B cell (primary cell): ENCODE results near the gene EGFLAM. TPM values are rescaled to one million over a fixed set of nuclear protein-coding genes. Genes with fewer than 3 reads are reported as not detected.

Source experiments
- ATAC-seq: fragments of 200-7000 bp; cut with Tn5 transposase; one replicate; pipeline ENCODE4 v1.10.0; 2021; ENCODE audit warnings: low read depth, mild to moderate bottlenecking, moderate number of reproducible peaks, moderate library complexity
- CTCF ChIA-PET: fragments of 350-600 bp; sonication (Branson Sonifier 250); formaldehyde crosslinking; loops from one replicate; lab custom pipeline; 2021; ENCODE audit warnings: antibody characterized with exemption, inconsistent platforms; lab: Charles Lee
- POLR2A ChIA-PET: fragments of 350-600 bp; sonication (Branson Sonifier 250); formaldehyde crosslinking; loops from one replicate; lab custom pipeline; 2021; ENCODE audit warnings: antibody characterized with exemption; lab: Charles Lee
- DNase-seq: peaks from one replicate; pipeline ENCODE4 v3.0.0; 2013
- H2AFZ ChIP-seq: 2 replicates; pipeline ENCODE4 v1.6.1; 2012; ENCODE audit warnings: mild to moderate bottlenecking, low read depth, low read length; ENCODE audit not compliant: insufficient read depth, poor library complexity, severe bottlenecking
- H3K27ac ChIP-seq, 2 donors: 1 replicate in 1 of 2; 2 replicates in 1 of 2; pipeline ENCODE4 v1.5.1; 2012 to 2013; ENCODE audit warnings: low read length in 2 of 2, mild to moderate bottlenecking in 2 of 2, moderate library complexity in 1 of 2
- H3K27me3 ChIP-seq, 4 experiments: fragments of 200-600 bp in 1 of 4; sonication (generic) in 1 of 4; replicated peaks in 1 of 4; 1 replicate in 2 of 4; 2 replicates in 2 of 4; pipeline versions ENCODE4 v1.6.1 to v1.7.0; 2013 to 2016; ENCODE audit warnings: low read length in 3 of 4, mild to moderate bottlenecking in 2 of 4, mixed read lengths in 1 of 4, moderate library complexity in 1 of 4; ENCODE audit not compliant: insufficient read depth in 4 of 4, control insufficient read depth in 3 of 4; ENCODE audit errors: control extremely low read depth in 1 of 4
- H3K36me3 ChIP-seq, 2 experiments: replicated peaks in 1 of 2; 1 replicate in 1 of 2; 2 replicates in 1 of 2; pipeline versions ENCODE4 v1.6.1 to v1.7.1; 2013; ENCODE audit warnings: low read length in 1 of 2; ENCODE audit not compliant: insufficient read depth in 2 of 2, control insufficient read depth in 1 of 2; ENCODE audit errors: control extremely low read depth in 1 of 2, extremely low read depth in 1 of 2
- H3K4me1 ChIP-seq, 2 donors: fragments of 200-600 bp in 1 of 2; sonication (generic) in 1 of 2; 1 replicate in 1 of 2; 2 replicates in 1 of 2; pipeline versions ENCODE4 v1.5.1 to v1.6.1; 2013 to 2017; ENCODE audit warnings: low read length in 2 of 2; ENCODE audit not compliant: control insufficient read depth in 2 of 2, insufficient read depth in 2 of 2
- H3K4me2 ChIP-seq: replicated peaks from 2 replicates; pipeline ENCODE3; 2012; ENCODE audit warnings: mild to moderate bottlenecking, low read depth, low read length; ENCODE audit not compliant: poor library complexity, severe bottlenecking
- H3K4me3 ChIP-seq, 5 experiments: fragments of 200-600 bp in 1 of 5; sonication (generic) in 1 of 5; 1 replicate in 3 of 5; 2 replicates in 2 of 5; pipeline versions ENCODE4 v1.5.1 to v1.7.0; 2011 to 2016; ENCODE audit warnings: low read length in 4 of 5, mild to moderate bottlenecking in 4 of 5, low read depth in 2 of 5, control low read depth in 1 of 5, moderate library complexity in 1 of 5; ENCODE audit not compliant: insufficient read depth in 1 of 5; ENCODE audit errors: control extremely low read depth in 1 of 5, extremely low read depth in 1 of 5
- H3K79me2 ChIP-seq: fragments of 200-600 bp; sonication (generic); one replicate; pipeline ENCODE4 v1.6.0; 2016; ENCODE audit warnings: low read length; ENCODE audit not compliant: control insufficient read depth, insufficient read depth
- H3K9ac ChIP-seq: fragments of 200-600 bp; sonication (generic); 2 replicates; pipeline ENCODE4 v1.6.1; 2017; ENCODE audit warnings: mild to moderate bottlenecking, low read length, moderate library complexity
- H3K9me3 ChIP-seq, 3 donors: one replicate each; pipeline versions ENCODE4 v1.6.1 to v1.7.1; 2013; ENCODE audit warnings: low read length in 2 of 3; ENCODE audit not compliant: control insufficient read depth in 2 of 3, insufficient read depth in 1 of 3; ENCODE audit errors: control extremely low read depth in 1 of 3
- H4K20me1 ChIP-seq: 2 replicates; pipeline ENCODE4 v1.6.0; 2012; ENCODE audit warnings: mild to moderate bottlenecking, low read length; ENCODE audit not compliant: insufficient read depth, control insufficient read depth, poor library complexity, severe bottlenecking
- H3K27ac Mint-ChIP-seq: one replicate; pipeline ENCODE4 v1.8.0; 2021; ENCODE audit warnings: mixed read lengths
- H3K27me3 Mint-ChIP-seq: one replicate; pipeline ENCODE4 v1.8.0; 2021; ENCODE audit warnings: mixed read lengths
- H3K4me1 Mint-ChIP-seq: one replicate; pipeline ENCODE4 v1.8.0; 2021; ENCODE audit warnings: mixed read lengths
- H3K4me3 Mint-ChIP-seq: one replicate; pipeline ENCODE4 v1.8.0; 2021; ENCODE audit warnings: mixed read lengths
- H3K9me3 Mint-ChIP-seq: one replicate; pipeline ENCODE4 v1.8.0; 2022; ENCODE audit warnings: mixed read lengths; ENCODE audit not compliant: insufficient read depth
- EZH2 ChIP-seq: IDR thresholded peaks from 2 replicates; pipeline ENCODE4 v1.6.1; 2012; ENCODE audit warnings: borderline replicate concordance, low read depth, mild to moderate bottlenecking, moderate library complexity, low read length; ENCODE audit not compliant: insufficient read depth, poor library complexity, severe bottlenecking
- WGBS: methylation state at CpG from one replicate; pipeline ENCODE4 v1.1.5; 2013; ENCODE audit warnings: missing lambda C conversion rate; ENCODE audit not compliant: insufficient coverage; 5-methylcytosine and 5-hydroxymethylcytosine counted together
- intact Hi-C: fragments of 100-400 bp; cut with micrococcal nuclease; formaldehyde crosslinking; loops from one replicate; pipeline ENCODE4 v1.10.0; 2022
- polyA plus RNA-seq: library from polyadenylated mRNA; depleted of rRNA; stranded (reverse); fragments of >200 nt; gene quantifications from 2 replicates; pipeline ENCODE4 v1.2.3, GENCODE V29; 2012
- total RNA-seq, 2 donors: library from RNA; stranded (reverse); fragments of 120-200 nt in 1 of 2; gene quantifications; 1 replicate in 1 of 2; 2 replicates in 1 of 2; pipeline versions ENCODE4 v1.2.3 to v1.2.4, GENCODE V29; 2013 to 2022
- TF ChIP-seq, protein P1 (sequence below): fragments of 200-600 bp; IDR thresholded peaks from one replicate; pipeline ENCODE4 v1.8.0; 2022; ENCODE audit warnings: antibody characterized with exemption, mild to moderate bottlenecking

EGFLAM gene
- total and polyA plus RNA-seq, 2 donors (not counting 1 experiment from before 2014, with no cell fraction given) = not detected

DNA sequence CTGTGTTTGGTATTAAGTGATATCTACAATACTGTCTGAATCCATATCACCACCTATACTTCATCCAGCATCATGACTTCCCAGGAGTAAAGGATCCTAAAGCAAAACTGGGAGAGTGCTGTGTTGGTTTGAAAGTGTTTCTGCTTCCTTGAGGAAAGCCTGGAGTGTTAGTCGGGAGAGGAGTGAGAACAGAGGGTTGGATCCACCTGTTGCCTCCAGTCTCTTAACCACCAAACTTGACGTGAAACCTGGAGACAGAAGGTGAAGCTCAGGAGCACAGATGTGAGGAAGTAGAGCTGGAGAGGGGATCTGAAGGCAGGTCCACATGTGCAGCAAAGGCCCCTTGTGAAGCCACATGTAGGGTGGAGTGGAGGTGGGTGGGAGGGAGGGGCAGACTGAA lies 88.2 kb downstream of the EGFLAM start:
- H3K4me3 Mint-ChIP-seq = no peak overlapping the region
- no peak for ATAC-seq
- no peaks in the 10 kb centered on the region for H3K79me2 ChIP-seq
- intact Hi-C loops = no loop called here
- no peaks in the 10 kb centered on the region for H4K20me1 ChIP-seq
- no peak overlapping the region for H3K27ac ChIP-seq
- H3K27me3 ChIP-seq = no peaks in the 10 kb centered on the region
- H3K36me3 ChIP-seq = no peaks in the 10 kb centered on the region
- H3K4me1 ChIP-seq = no peaks in the 10 kb centered on the region
- H3K27ac Mint-ChIP-seq = no peak overlapping the region
- H3K4me2 ChIP-seq = no peak overlapping the region
- 100% methylated on average over 1 of the region's 2 CpGs for WGBS
- ChIA-PET CTCF (no interaction called here), POLR2A (no interaction called here)
- H3K9me3 Mint-ChIP-seq = no peaks in the 10 kb centered on the region
- no peaks in the 10 kb centered on the region for H3K27me3 Mint-ChIP-seq
- no peak for DNase-seq
- no peak overlapping the region for H3K9ac ChIP-seq
- no peak overlapping the region for H2AFZ ChIP-seq
- no peaks in the 10 kb centered on the region for H3K4me1 Mint-ChIP-seq
- H3K4me3 ChIP-seq = no peak overlapping the region
- no peaks in the 10 kb centered on the region for H3K9me3 ChIP-seq
- TF ChIP-seq EZH2 = no peak
- TF ChIP-seq, protein P1, sequence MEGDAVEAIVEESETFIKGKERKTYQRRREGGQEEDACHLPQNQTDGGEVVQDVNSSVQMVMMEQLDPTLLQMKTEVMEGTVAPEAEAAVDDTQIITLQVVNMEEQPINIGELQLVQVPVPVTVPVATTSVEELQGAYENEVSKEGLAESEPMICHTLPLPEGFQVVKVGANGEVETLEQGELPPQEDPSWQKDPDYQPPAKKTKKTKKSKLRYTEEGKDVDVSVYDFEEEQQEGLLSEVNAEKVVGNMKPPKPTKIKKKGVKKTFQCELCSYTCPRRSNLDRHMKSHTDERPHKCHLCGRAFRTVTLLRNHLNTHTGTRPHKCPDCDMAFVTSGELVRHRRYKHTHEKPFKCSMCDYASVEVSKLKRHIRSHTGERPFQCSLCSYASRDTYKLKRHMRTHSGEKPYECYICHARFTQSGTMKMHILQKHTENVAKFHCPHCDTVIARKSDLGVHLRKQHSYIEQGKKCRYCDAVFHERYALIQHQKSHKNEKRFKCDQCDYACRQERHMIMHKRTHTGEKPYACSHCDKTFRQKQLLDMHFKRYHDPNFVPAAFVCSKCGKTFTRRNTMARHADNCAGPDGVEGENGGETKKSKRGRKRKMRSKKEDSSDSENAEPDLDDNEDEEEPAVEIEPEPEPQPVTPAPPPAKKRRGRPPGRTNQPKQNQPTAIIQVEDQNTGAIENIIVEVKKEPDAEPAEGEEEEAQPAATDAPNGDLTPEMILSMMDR = no peak

DNA sequence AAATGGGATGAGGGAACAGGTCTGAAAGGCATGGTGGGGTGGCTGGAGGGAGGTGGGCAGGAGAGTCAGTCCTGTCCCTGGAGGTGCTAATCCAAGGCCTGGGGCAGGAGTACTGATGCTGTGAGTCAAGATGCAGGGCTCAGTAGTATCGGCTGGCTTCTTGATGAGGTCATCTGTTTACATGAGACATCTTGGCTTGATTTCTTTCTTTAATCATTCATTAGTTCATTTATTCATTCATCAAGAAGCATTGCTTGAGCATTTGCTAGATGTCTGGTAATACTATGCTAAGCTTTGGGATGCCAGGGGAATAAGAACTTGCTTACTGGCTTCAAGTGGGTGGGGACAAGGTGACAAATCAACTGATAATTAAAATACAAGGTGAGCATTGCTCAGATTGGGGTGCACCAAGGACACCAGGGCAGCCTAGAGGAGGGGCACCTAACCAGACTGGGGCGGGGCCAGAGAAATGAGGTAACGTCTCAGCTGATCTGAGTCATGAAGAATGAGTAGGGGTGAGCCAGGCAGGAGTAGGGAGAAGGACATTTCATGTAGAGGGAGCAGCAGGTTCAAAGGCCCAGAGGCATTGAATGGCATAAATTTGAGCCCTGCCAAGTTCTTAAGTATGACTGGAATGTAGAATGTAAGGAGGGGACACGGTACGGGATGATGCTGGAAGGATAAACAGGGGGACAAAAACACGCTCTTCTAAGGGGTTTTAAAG lies 88.8 kb downstream of the EGFLAM start:
- no peaks in the 10 kb centered on the region for H3K9me3 Mint-ChIP-seq
- intact Hi-C loops = no loop called here
- Histone ChIP-seq H2AFZ (no peak overlapping the region), H3K36me3 (no peaks in the 10 kb centered on the region), H3K4me3 (no peak overlapping the region), H3K79me2 (no peaks in the 10 kb centered on the region), H3K9me3 (no peaks in the 10 kb centered on the region), H3K27ac (no peak overlapping the region), H3K4me2 (no peak overlapping the region), H3K9ac (no peak overlapping the region), H3K4me1 (no peaks in the 10 kb centered on the region), H4K20me1 (no peaks in the 10 kb centered on the region), H3K27me3 (no peaks in the 10 kb centered on the region)
- H3K27ac Mint-ChIP-seq = no peak overlapping the region
- 92% methylated on average over 5 of the region's 6 CpGs for whole genome bisulfite sequencing
- ATAC-seq (no peak), DNase-seq (no peak)
- no peaks in the 10 kb centered on the region for H3K4me1 Mint-ChIP-seq
- no peak overlapping the region for H3K4me3 Mint-ChIP-seq
- H3K27me3 Mint-ChIP-seq = no peaks in the 10 kb centered on the region
- POLR2A ChIA-PET = no interaction called here
- CTCF ChIA-PET = no interaction called here
- TF ChIP-seq, protein P1 = no peak
- no peak for TF ChIP-seq EZH2
